HG03159 (cell line): ENCODE results near the gene MPP7.
"Not testable (repeated sequence)": the region's sequence is repeated elsewhere in the genome, so short reads cannot be mapped to it uniquely, and the experiment has no call there.

Experiments used
- ATAC-seq: cut with Tn5 transposase; IDR thresholded peaks from one replicate; pipeline ENCODE4 v1.9.1; 2021; ENCODE audit warnings: mild to moderate bottlenecking, moderate library complexity; ENCODE audit not compliant: unreplicated experiment

The MPP7 gene

GRCh38 chr10:28302638-28303488 is at the start of gene MPP7:
Gene MPP7, minus strand, starts transcription at chr10:28303064. Its CDS starts 64,460 bp downstream, at chr10:28238604.
- peak; percentile 100 for ATAC-seq

- no peak for ATAC-seq
Observed at GRCh38 chr10:28349892-28350291, 47.0 kb upstream of the MPP7 start.

DNA sequence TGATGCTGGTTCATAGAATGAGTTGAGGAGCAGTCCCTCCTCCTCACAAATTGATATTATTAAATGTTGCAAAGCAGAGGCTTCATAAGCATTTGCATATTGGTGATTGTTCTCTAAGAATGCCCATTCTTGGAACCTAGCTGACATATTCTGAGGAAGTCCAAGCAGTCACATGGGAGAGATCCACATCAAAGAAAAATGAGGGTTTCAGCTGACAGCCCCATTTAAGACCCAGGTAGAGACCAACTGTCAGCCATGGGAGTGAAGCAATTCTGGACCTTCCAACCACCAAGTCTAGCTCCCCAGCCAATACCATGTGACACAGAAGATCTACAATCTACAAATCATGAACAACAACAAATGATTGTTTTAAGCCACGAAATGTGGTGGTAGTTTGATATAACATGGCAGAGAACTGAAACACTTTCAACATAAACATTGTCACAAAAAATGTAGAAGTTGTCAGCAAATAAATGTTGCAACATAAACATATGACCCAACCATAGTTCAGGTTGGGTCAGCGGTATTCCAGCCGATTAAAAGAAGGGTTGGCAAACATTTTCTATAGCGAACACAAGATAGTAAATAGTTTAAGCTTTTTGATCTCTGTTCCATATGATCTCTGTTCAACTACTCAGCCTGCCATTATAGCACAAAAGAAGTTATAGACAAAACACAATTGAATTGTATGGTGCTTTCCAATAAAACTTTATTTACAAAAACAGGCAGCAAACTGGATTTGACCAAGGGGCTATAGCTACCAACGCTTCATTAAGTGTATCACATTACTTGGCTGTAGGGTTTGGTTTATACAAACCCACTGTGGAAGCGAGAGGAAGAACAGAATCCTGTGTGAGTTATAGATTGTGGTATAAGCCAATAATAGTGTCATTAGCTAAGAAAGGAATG is 41.4 kb upstream of the MPP7 start:
- no peak for ATAC-seq

- no peak for ATAC-seq
Observed at GRCh38 chr10:28343252-28343651, 40.4 kb upstream of the MPP7 start.

DNA sequence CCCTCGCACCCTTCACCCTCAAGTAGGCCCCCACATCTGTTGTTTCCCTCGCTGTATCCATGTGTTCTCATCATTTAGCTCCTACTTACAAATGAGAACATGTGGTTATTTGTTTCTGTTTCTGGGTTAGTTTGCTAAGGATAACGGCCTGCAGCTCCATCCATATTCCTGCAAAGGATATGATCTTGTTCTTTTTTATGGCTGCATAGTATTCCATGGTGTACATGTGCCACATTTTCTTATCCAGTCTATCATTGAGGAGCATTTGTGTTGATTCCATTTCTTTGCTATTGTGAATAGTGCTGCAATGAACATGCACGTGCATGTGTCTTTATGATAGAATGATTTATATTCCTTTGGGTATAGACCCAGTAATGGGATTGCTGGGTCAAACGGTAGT is 38.8 kb upstream of the MPP7 start:
- ATAC-seq, result not testable (repeated sequence)

DNA sequence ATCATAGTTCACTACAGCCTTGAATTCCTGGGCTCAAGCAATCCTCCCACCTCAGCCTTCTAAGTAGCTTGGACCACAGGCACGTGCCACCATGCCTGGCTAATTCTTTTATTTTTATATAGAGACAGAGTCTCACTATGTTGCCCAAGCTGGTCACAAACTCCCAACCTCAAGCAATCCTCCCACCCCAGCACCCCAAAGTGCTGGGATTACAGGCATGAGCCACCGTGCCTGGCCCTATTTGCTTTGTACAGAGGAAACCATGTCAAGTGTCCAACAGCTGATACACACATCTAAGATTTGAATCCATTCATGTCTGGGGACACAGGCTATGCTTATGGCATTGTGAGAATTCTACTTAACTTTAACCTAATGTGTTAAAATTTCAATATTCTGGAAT is 29.9 kb upstream of the MPP7 start:
- ATAC-seq, result no peak

DNA sequence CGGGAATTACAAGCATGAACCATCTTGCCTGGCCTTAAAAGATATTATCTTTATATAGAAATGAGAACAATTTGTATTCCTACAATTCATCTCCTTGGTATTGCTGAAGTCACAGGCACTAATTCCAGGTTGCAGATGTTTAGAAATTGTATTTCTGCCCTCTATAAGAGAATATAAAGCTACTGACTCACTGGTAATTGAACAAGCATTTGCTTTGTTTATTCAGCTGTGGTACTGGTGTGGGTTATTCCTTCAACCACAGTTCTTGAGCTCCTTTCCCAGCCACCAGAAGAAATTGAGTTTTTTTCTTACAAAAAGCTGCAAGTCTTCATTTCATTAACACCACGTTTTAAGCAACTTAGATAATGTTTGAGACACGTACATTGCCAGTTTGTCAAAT is 29.0 kb upstream of the MPP7 start:
- no peak for ATAC-seq

GRCh38 chr10:28331066-28331465 is 28.2 kb upstream of the MPP7 start:
- no peak for ATAC-seq

DNA sequence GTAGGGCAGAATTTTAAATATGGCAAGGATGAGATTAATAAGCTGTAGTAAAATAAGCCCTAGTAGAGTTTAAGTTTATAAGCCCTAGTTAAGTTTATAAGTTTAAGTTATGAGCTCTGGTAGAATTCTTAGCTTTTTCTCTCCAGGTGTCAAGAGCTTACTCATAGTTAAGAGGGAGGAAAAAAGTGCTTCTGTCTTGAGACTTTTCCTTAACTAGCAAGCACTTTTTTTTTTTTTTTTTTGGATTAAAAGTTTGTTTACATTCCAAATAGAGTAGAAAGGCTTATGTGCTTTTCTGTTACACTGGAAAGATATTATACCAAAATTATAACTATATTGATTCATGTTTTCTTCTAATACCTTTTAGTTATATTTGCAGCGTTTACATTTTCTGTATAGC is 25.5 kb upstream of the MPP7 start:
- ATAC-seq, result no peak

DNA sequence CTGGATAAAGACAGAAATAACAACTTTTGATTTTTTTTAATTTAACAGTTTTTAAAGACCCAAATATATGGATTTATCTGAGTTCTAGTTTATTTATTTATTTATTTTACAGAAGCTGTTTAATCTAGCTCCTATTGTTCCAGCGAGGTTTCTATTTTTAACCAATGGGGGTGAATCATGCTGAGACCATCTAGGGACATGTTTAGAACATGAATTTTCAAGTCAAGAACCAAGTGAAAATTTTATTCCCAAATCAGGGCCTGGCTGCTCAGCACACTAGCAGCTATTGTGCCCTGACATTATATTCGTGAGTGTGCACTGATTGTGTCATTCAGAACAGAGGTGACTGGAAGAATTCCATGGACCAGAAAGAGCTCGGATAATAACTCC is 24.6 kb upstream of the MPP7 start:
- no peak for ATAC-seq

DNA sequence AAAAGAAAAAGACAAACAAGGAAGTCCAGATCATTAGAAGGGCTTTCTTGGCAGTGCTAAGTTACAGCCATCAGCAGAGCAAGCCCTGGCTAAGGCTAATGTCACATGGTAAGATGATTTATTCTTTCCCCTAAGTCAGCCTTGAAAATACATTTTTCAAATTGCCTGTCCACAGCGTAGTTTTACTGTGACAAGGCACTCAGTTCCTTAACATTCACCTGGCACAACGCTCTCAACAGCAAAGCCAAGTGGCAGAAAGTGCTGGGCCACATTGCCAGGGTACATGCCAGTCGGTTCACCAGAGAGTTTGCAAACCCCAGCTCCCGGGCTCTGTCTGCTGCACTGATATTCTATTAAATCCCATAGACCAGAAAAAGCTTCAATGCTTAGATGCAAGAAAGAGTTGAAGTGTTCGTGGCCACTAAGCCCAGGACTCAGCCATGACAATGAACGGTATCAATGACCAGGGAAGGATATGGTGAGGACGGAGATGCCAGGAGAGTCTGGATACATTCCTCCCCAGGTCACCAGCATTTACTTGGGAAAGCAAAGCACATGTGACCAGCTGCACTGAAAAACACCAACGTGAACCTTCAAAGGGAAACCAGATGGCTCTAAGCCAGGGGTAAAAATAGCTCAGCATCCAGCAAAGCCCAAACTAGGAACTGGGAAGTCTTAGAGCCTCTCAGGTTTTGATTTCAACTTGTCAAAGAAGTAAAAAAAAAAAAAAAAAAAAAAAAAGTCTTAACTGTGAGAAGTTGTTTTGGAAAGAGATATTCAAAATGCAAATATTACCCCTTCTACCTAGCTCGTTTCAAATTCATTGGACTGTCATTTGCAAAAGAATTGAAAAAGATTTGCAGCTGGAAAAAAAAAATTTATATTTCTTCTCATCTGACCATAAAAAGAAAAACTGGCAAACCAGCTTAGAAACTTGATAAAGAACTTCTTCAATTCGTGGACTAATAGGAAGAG is 23.9 kb upstream of the MPP7 start:
- no peak for ATAC-seq

- ATAC-seq, result no peak
Observed at GRCh38 chr10:28320799-28321198, 17.9 kb upstream of the MPP7 start.

GRCh38 chr10:28320090-28320489 is 17.2 kb upstream of the MPP7 start:
- ATAC-seq, result no peak

- ATAC-seq, result not testable (repeated sequence)
Observed at GRCh38 chr10:28319061-28319460, 16.2 kb upstream of the MPP7 start.

- ATAC-seq, result no peak
Observed at GRCh38 chr10:28318626-28319025, 15.8 kb upstream of the MPP7 start.

GRCh38 chr10:28317760-28318159 is 14.9 kb upstream of the MPP7 start:
- ATAC-seq, result no peak

DNA sequence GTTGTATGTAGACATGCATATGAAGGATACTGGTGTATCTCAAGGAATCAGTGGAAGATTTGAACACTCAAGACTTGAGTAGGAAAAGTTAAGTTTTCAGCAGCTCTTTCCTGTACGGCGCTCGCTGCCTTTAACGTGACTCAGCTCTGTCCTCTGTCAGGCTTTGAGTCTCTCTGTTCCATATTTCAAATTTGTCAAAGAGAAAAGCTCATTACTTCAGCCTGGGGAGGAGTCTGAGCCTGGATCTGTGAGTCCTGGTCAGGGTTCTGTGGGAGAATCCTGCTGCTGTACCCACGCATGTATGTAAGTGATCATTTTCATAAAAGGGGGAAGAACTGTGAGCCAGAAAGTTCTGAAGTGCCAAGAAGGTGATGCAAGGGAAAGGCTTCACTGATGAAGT is 13.8 kb upstream of the MPP7 start:
- ATAC-seq, result no peak

DNA sequence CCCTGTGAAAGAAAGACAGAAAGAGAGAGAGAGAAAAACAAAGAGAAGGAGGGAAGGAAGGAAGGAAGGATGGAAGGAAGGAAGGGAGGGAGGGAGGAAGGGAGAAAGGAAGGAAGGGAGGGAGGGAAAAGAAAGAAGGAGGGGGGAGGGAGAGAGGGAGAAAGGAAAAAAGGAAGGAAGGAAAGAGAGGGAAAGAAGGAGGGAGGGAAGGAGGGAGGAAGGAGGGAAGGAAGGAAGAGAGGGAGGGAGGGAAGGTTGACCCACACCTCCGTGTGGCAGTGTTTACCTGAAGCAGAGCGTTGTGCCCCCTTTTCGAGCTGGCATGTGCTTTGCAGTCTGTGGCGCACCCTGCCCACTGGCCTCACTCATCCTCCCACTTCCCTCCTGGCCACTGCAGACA is 12.3 kb upstream of the MPP7 start:
- ATAC-seq, result no peak

- ATAC-seq, result no peak
Observed at GRCh38 chr10:28314211-28314610, 11.3 kb upstream of the MPP7 start.

- ATAC-seq, result no peak
Observed at GRCh38 chr10:28312572-28312971, 9.7 kb upstream of the MPP7 start.

GRCh38 chr10:28311104-28311503 is 8.2 kb upstream of the MPP7 start:
- ATAC-seq, result no peak
